GM12891 (cell line): ENCODE measurements around the gene CRTC1.
A peak's percentile ranks its signal among the peaks of the same experiment; 100 is the strongest.

Experiments used
- DNase-seq: peaks from one replicate; pipeline ENCODE4 v3.0.0; 2011; ENCODE audit warnings: low spot score; ENCODE audit not compliant: insufficient read length
- FAIRE-seq: peaks from 2 replicates; lab custom pipeline; 2011; peaks lifted over from hg19 to GRCh38; lab: Jason Lieb, UNC
- PAX5 ChIP-seq: IDR thresholded peaks from 2 replicates; pipeline ENCODE4 v1.6.1; 2011; ENCODE audit warnings: low read length, moderate library complexity, mild to moderate bottlenecking; ENCODE audit not compliant: insufficient read depth, severe bottlenecking
- POLR2A ChIP-seq: IDR thresholded peaks from 2 replicates; pipeline ENCODE4 v1.6.1; 2011; ENCODE audit warnings: low read depth, low read length, control low read depth
- POLR2AphosphoS5 ChIP-seq: IDR thresholded peaks from 2 replicates; pipeline ENCODE4 v1.6.1; 2011; ENCODE audit warnings: low read depth, low read length, control low read depth
- POU2F2 ChIP-seq: IDR thresholded peaks from 2 replicates; pipeline ENCODE4 v1.6.1; 2011; ENCODE audit warnings: low read depth, mild to moderate bottlenecking, control low read depth, low read length, moderate library complexity
- SPI1 ChIP-seq: IDR thresholded peaks from 2 replicates; pipeline ENCODE4 v1.6.1; 2011; ENCODE audit warnings: low read depth, low read length, control low read depth
- TAF1 ChIP-seq: IDR thresholded peaks from 2 replicates; pipeline ENCODE4 v1.6.1; 2011; ENCODE audit warnings: low read depth, low read length, control low read depth

CRTC1 gene

GRCh38 chr19:18710996-18711751 is 27.7 kb downstream of the CRTC1 start:
- FAIRE-seq (no peak), DNase-seq (no peak)
- TF ChIP-seq SPI1: no peak
- TF ChIP-seq PAX5: no peak
- no peak for TF ChIP-seq POU2F2

GRCh38 chr19:18711893-18712292 is 28.4 kb downstream of the CRTC1 start:
- DNase-seq (no peak), FAIRE-seq (no peak)
- TF ChIP-seq SPI1 (no peak), POU2F2 (no peak), POLR2AphosphoS5 (no peak), POLR2A (no peak), TAF1 (no peak), PAX5 (no peak)

GRCh38 chr19:18712981-18713380 is 29.5 kb downstream of the CRTC1 start:
- FAIRE-seq: no peak
- TF ChIP-seq POLR2A (no peak), POU2F2 (no peak), POLR2AphosphoS5 (no peak), SPI1 (no peak), TAF1 (no peak), PAX5 (no peak)
- no peak for DNase-seq

GRCh38 chr19:18713550-18714117 is 30.2 kb downstream of the CRTC1 start:
- DNase-seq (no peak), FAIRE-seq (no peak)
- TF ChIP-seq PAX5: no peak
- TF ChIP-seq POLR2A: no peak
- TF ChIP-seq POU2F2: no peak
- no peak for TF ChIP-seq TAF1
- TF ChIP-seq POLR2AphosphoS5: no peak
- TF ChIP-seq SPI1: no peak

GRCh38 chr19:18715416-18715815 is 31.9 kb downstream of the CRTC1 start:
- TF ChIP-seq TAF1 (no peak), SPI1 (no peak), POU2F2 (no peak), POLR2A (no peak), PAX5 (no peak), POLR2AphosphoS5 (no peak)

GRCh38 chr19:18716857-18717256 is 33.4 kb downstream of the CRTC1 start:
- DNase-seq (no peak), FAIRE-seq (peak; percentile 51)
- TF ChIP-seq POLR2AphosphoS5: no peak
- no peak for TF ChIP-seq SPI1
- no peak for TF ChIP-seq PAX5
- TF ChIP-seq POU2F2: no peak
- TF ChIP-seq TAF1: no peak
- TF ChIP-seq POLR2A: no peak

More at GRCh38 chr19:18715416-18715815, 31.9 kb downstream of the CRTC1 start:
- DNase-seq (no peak), FAIRE-seq (no peak)

GRCh38 chr19:18717601-18718000 is 34.1 kb downstream of the CRTC1 start:
- no peak for DNase-seq
- no peak for FAIRE-seq
- TF ChIP-seq TAF1: no peak
- no peak for TF ChIP-seq PAX5
- TF ChIP-seq POLR2A: no peak
- TF ChIP-seq POLR2AphosphoS5: no peak
- no peak for TF ChIP-seq POU2F2
- TF ChIP-seq SPI1: no peak

GRCh38 chr19:18718015-18718526 is 34.6 kb downstream of the CRTC1 start:
- DNase-seq (no peak), FAIRE-seq (peak; percentile 65)
- no peak for TF ChIP-seq SPI1
- TF ChIP-seq TAF1: no peak
- TF ChIP-seq POLR2A: no peak
- no peak for TF ChIP-seq POU2F2
- TF ChIP-seq POLR2AphosphoS5: no peak
- TF ChIP-seq PAX5: no peak

- DNase-seq (no peak), FAIRE-seq (no peak)
- TF ChIP-seq POLR2A: no peak
- no peak for TF ChIP-seq POLR2AphosphoS5
- TF ChIP-seq TAF1: no peak
- no peak for TF ChIP-seq PAX5
- no peak for TF ChIP-seq SPI1
- TF ChIP-seq POU2F2: no peak
Measured at GRCh38 chr19:18718846-18719458, 35.5 kb downstream of the CRTC1 start.
